ENCODE measurements around the gene IL1B.
"Not testable (repeated sequence)": the region's sequence is repeated elsewhere in the genome, so short reads cannot be mapped to it uniquely, and the experiment has no call there.

The IL1B gene

GRCh38 chr2:112876257-112876970, 39.8 kb upstream of the IL1B start:
- no peaks in the 10 kb centered on the region for H3K9me3 ChIP-seq (ENCODE audit: control insufficient read depth, low read depth, low read length)
- H3K27ac ChIP-seq (ENCODE audit: low read length), result no peak overlapping the region
- H3K36me3 ChIP-seq (ENCODE audit: control insufficient read depth, low read depth, low read length), result no peaks in the 10 kb centered on the region
- no peak overlapping the region for H3K4me3 ChIP-seq (ENCODE audit: low read length)
- no peak overlapping the region for H3K9ac ChIP-seq (ENCODE audit: low read length)
- no peaks in the 10 kb centered on the region for H3K27me3 ChIP-seq (ENCODE audit: control insufficient read depth, insufficient read depth, low read length)
- H3K4me1 ChIP-seq (ENCODE audit: control insufficient read depth, low read depth, low read length), result peaks cover under 1% of the 10 kb centered on the region

GRCh38 chr2:112870841-112871835, 34.6 kb upstream of the IL1B start:
- Histone ChIP-seq H3K27me3 (ENCODE audit: control insufficient read depth, insufficient read depth, low read length) (no peaks in the 10 kb centered on the region), H3K27ac (ENCODE audit: low read length) (no peak overlapping the region), H3K4me1 (ENCODE audit: control insufficient read depth, low read depth, low read length) (peaks cover 8% of the 10 kb centered on the region), H3K4me3 (ENCODE audit: low read length) (no peak overlapping the region), H3K36me3 (ENCODE audit: control insufficient read depth, low read depth, low read length) (no peaks in the 10 kb centered on the region), H3K9me3 (ENCODE audit: control insufficient read depth, low read depth, low read length) (peaks cover 5% of the 10 kb centered on the region), H3K9ac (ENCODE audit: low read length) (no peak overlapping the region)

GRCh38 chr2:112869258-112869842, 32.8 kb upstream of the IL1B start:
- no peaks in the 10 kb centered on the region for H3K27me3 ChIP-seq (ENCODE audit: control insufficient read depth, insufficient read depth, low read length)
- peaks cover 8% of the 10 kb centered on the region for H3K4me1 ChIP-seq (ENCODE audit: control insufficient read depth, low read depth, low read length)
- peaks cover 10% of the 10 kb centered on the region for H3K9me3 ChIP-seq (ENCODE audit: control insufficient read depth, low read depth, low read length)
- H3K27ac ChIP-seq (ENCODE audit: low read length), result no peak overlapping the region
- no peaks in the 10 kb centered on the region for H3K36me3 ChIP-seq (ENCODE audit: control insufficient read depth, low read depth, low read length)
- no peak overlapping the region for H3K9ac ChIP-seq (ENCODE audit: low read length)
- no peak overlapping the region for H3K4me3 ChIP-seq (ENCODE audit: low read length)

- no peak overlapping the region for H3K9ac ChIP-seq (ENCODE audit: low read length)
- H3K27ac ChIP-seq (ENCODE audit: low read length), result no peak overlapping the region
- no peaks in the 10 kb centered on the region for H3K27me3 ChIP-seq (ENCODE audit: control insufficient read depth, insufficient read depth, low read length)
- H3K36me3 ChIP-seq (ENCODE audit: control insufficient read depth, low read depth, low read length), result no peaks in the 10 kb centered on the region
- no peak overlapping the region for H3K4me3 ChIP-seq (ENCODE audit: low read length)
- peaks cover 10% of the 10 kb centered on the region for H3K9me3 ChIP-seq (ENCODE audit: control insufficient read depth, low read depth, low read length)
- H3K4me1 ChIP-seq (ENCODE audit: control insufficient read depth, low read depth, low read length), result peaks cover 8% of the 10 kb centered on the region
These were observed 31.4 kb upstream of the IL1B start for GRCh38 chr2:112867701-112868631.

GRCh38 chr2:112866128-112866835, 29.7 kb upstream of the IL1B start:
- Histone ChIP-seq H3K27me3 (ENCODE audit: control insufficient read depth, insufficient read depth, low read length) (no peaks in the 10 kb centered on the region), H3K9ac (ENCODE audit: low read length) (no peak overlapping the region), H3K9me3 (ENCODE audit: control insufficient read depth, low read depth, low read length) (peaks cover 19% of the 10 kb centered on the region), H3K36me3 (ENCODE audit: control insufficient read depth, low read depth, low read length) (no peaks in the 10 kb centered on the region), H3K4me1 (ENCODE audit: control insufficient read depth, low read depth, low read length) (peaks cover 6% of the 10 kb centered on the region), H3K27ac (ENCODE audit: low read length) (no peak overlapping the region), H3K4me3 (ENCODE audit: low read length) (no peak overlapping the region)

GRCh38 chr2:112864072-112864471, 27.5 kb upstream of the IL1B start:
- no peaks in the 10 kb centered on the region for H3K27me3 ChIP-seq (ENCODE audit: control insufficient read depth, insufficient read depth, low read length)
- H3K4me3 ChIP-seq (ENCODE audit: low read length), result no peak overlapping the region
- no peak overlapping the region for H3K9ac ChIP-seq (ENCODE audit: low read length)
- H3K9me3 ChIP-seq (ENCODE audit: control insufficient read depth, low read depth, low read length), result peaks cover 35% of the 10 kb centered on the region
- H3K4me1 ChIP-seq (ENCODE audit: control insufficient read depth, low read depth, low read length), result no peaks in the 10 kb centered on the region
- no peak overlapping the region for H3K27ac ChIP-seq (ENCODE audit: low read length)
- H3K36me3 ChIP-seq (ENCODE audit: control insufficient read depth, low read depth, low read length), result no peaks in the 10 kb centered on the region

- H3K36me3 ChIP-seq (ENCODE audit: control insufficient read depth, low read depth, low read length); H3K9ac ChIP-seq (ENCODE audit: low read length); H3K27me3 ChIP-seq (ENCODE audit: control insufficient read depth, insufficient read depth, low read length); H3K27ac ChIP-seq (ENCODE audit: low read length); H3K4me1 ChIP-seq (ENCODE audit: control insufficient read depth, low read depth, low read length); H3K4me3 ChIP-seq (ENCODE audit: low read length): not testable (repeated sequence)
- H3K9me3 ChIP-seq (ENCODE audit: control insufficient read depth, low read depth, low read length), result peaks cover 25% of the 10 kb centered on the region
These were observed 23.0 kb upstream of the IL1B start for GRCh38 chr2:112859406-112860183.

GRCh38 chr2:112850588-112850987, 14.0 kb upstream of the IL1B start:
- Histone ChIP-seq H3K4me3 (ENCODE audit: low read length) (peak overlapping the region; percentile 42), H3K36me3 (ENCODE audit: control insufficient read depth, low read depth, low read length) (no peaks in the 10 kb centered on the region), H3K27ac (ENCODE audit: low read length) (peak overlapping the region; percentile 73), H3K27me3 (ENCODE audit: control insufficient read depth, insufficient read depth, low read length) (no peaks in the 10 kb centered on the region), H3K9me3 (ENCODE audit: control insufficient read depth, low read depth, low read length) (no peaks in the 10 kb centered on the region), H3K9ac (ENCODE audit: low read length) (peak overlapping the region; percentile 16), H3K4me1 (ENCODE audit: control insufficient read depth, low read depth, low read length) (peaks cover 33% of the 10 kb centered on the region)

GRCh38 chr2:112849956-112850355, 13.4 kb upstream of the IL1B start:
- peaks cover 33% of the 10 kb centered on the region for H3K4me1 ChIP-seq (ENCODE audit: control insufficient read depth, low read depth, low read length)
- no peaks in the 10 kb centered on the region for H3K27me3 ChIP-seq (ENCODE audit: control insufficient read depth, insufficient read depth, low read length)
- no peaks in the 10 kb centered on the region for H3K9me3 ChIP-seq (ENCODE audit: control insufficient read depth, low read depth, low read length)
- no peaks in the 10 kb centered on the region for H3K36me3 ChIP-seq (ENCODE audit: control insufficient read depth, low read depth, low read length)
- H3K27ac ChIP-seq (ENCODE audit: low read length), result peak overlapping the region; percentile 73
- no peak overlapping the region for H3K9ac ChIP-seq (ENCODE audit: low read length)
- peak overlapping the region; percentile 42 for H3K4me3 ChIP-seq (ENCODE audit: low read length)

- Histone ChIP-seq H3K4me3 (ENCODE audit: low read length) (no peak overlapping the region), H3K27me3 (ENCODE audit: control insufficient read depth, insufficient read depth, low read length) (no peaks in the 10 kb centered on the region), H3K27ac (ENCODE audit: low read length) (no peak overlapping the region), H3K36me3 (ENCODE audit: control insufficient read depth, low read depth, low read length) (no peaks in the 10 kb centered on the region), H3K9ac (ENCODE audit: low read length) (no peak overlapping the region), H3K9me3 (ENCODE audit: control insufficient read depth, low read depth, low read length) (no peaks in the 10 kb centered on the region), H3K4me1 (ENCODE audit: control insufficient read depth, low read depth, low read length) (peaks cover 33% of the 10 kb centered on the region)
These were observed 12.3 kb upstream of the IL1B start for GRCh38 chr2:112848833-112849232.
